HCT116 (cell line): ENCODE results near the gene AMACR. TPM values are rescaled to one million over a fixed set of nuclear protein-coding genes. Genes with fewer than 3 reads are reported as not detected.

Source experiments
- ATAC-seq: fragments of 200-7000 bp; cut with Tn5 transposase; 2 replicates; pipeline ENCODE4 v1.9.1; 2020; ENCODE audit warnings: mild to moderate bottlenecking, moderate library complexity
- BruUV-seq: library from RNA; stranded (reverse); fragments of 400-500 nt; replicated peaks from 2 replicates; lab custom pipeline; 2021; lab: Mats Ljungman, UMichigan
- CTCF ChIA-PET: fragments of 300-600 bp; sonication (Branson Sonifier 250); formaldehyde crosslinking; loops from one replicate; lab custom pipeline; 2021; ENCODE audit warnings: antibody characterized with exemption; lab: Charles Lee
- POLR2A ChIA-PET: fragments of 300-600, 350-600 bp; sonication (Branson Sonifier 250); formaldehyde crosslinking; loops from one replicate; lab custom pipeline; 2021; ENCODE audit warnings: antibody characterized with exemption; lab: Charles Lee
- RAD21 ChIA-PET, 2 experiments: fragments of 300-600 bp; sonication (Branson Sonifier 250); formaldehyde crosslinking; loops; one replicate each; lab custom pipeline; 2023; ENCODE audit warnings: low total read pairs in 2 of 2; ENCODE audit not compliant: uncharacterized antibody in 2 of 2, unreplicated experiment in 2 of 2, low non-redundant PET in 1 of 2; lab: Charles Lee
- DNase-seq: peaks from one replicate; pipeline ENCODE4 v3.0.0-alpha.2; 2010; ENCODE audit warnings: low read depth, low spot score
- H2AFZ ChIP-seq: fragments of 200-600 bp; shearing (Covaris generic), sonication (generic); 2 replicates; pipeline ENCODE4 v1.6.1; 2017; ENCODE audit warnings: low read depth, mixed run types, mixed read lengths, antibody characterized with exemption, low read length; ENCODE audit not compliant: poor library complexity, severe bottlenecking
- H3K27ac ChIP-seq: 2 replicates; pipeline ENCODE4 v1.5.1; 2012; ENCODE audit warnings: low read depth, low read length
- H3K27me3 ChIP-seq: fragments of 200-600 bp; sonication (generic); 2 replicates; pipeline ENCODE4 v1.6.1; 2016; ENCODE audit warnings: mixed run types, low read length, mixed read lengths; ENCODE audit not compliant: insufficient read depth
- H3K36me3 ChIP-seq, 2 experiments: fragments of 200-500 bp in 1 of 2; fragments of 200-600 bp in 1 of 2; sonication (Bioruptor generic) in 1 of 2; sonication (generic) in 1 of 2; 2 replicates each; pipeline versions ENCODE4 v1.5.1 to v1.6.1; 2014 to 2016; ENCODE audit warnings: low read length in 2 of 2, inconsistent platforms in 1 of 2, mixed read lengths in 1 of 2, mixed run types in 1 of 2; ENCODE audit not compliant: insufficient read depth in 2 of 2, control insufficient read depth in 1 of 2
- H3K4me1 ChIP-seq, 2 experiments: fragments of 200-600 bp in 1 of 2; sonication (generic) in 1 of 2; 2 replicates each; pipeline versions ENCODE4 v1.5.1 to v1.6.1; 2012 to 2017; ENCODE audit warnings: low read length in 2 of 2, inconsistent platforms in 1 of 2, mild to moderate bottlenecking in 1 of 2, mixed read lengths in 1 of 2, mixed run types in 1 of 2, moderate library complexity in 1 of 2; ENCODE audit not compliant: insufficient read depth in 2 of 2, control insufficient read depth in 1 of 2
- H3K4me2 ChIP-seq: fragments of 200-600 bp; sonication (generic); 2 replicates; pipeline ENCODE4 v1.6.1; 2017; ENCODE audit warnings: mixed run types, low read length, mixed read lengths
- H3K4me3 ChIP-seq, 2 experiments: fragments of 200-600 bp in 1 of 2; sonication (generic) in 1 of 2; replicated peaks in 1 of 2; 2 replicates each; pipeline ENCODE4 v1.5.1; 2011 to 2016; ENCODE audit warnings: low read length in 2 of 2, control low read depth in 1 of 2, low read depth in 1 of 2, mild to moderate bottlenecking in 1 of 2, mixed read lengths in 1 of 2, mixed run types in 1 of 2
- H3K79me2 ChIP-seq: fragments of 200-600 bp; sonication (generic); 2 replicates; pipeline ENCODE4 v1.6.1; 2017; ENCODE audit warnings: mild to moderate bottlenecking, mixed run types, low read length, moderate library complexity, mixed read lengths; ENCODE audit not compliant: insufficient read depth
- H3K9ac ChIP-seq: fragments of 200-600 bp; sonication (generic); 2 replicates; pipeline ENCODE4 v1.6.1; 2016; ENCODE audit warnings: low read length, mixed read lengths
- H3K9me2 ChIP-seq: fragments of 200-600 bp; sonication (generic), shearing (Covaris generic); 2 replicates; pipeline ENCODE4 v1.6.1; 2017; ENCODE audit warnings: mixed run types, mild to moderate bottlenecking, moderate library complexity; ENCODE audit not compliant: insufficient read depth
- H3K9me3 ChIP-seq, 2 experiments: fragments of 200-500 bp in 1 of 2; fragments of 200-600 bp in 1 of 2; sonication (Bioruptor generic) in 1 of 2; sonication (generic) in 1 of 2; 2 replicates each; pipeline ENCODE4 v1.6.1; 2014 to 2017; ENCODE audit warnings: low read length in 2 of 2, mixed read lengths in 2 of 2, inconsistent platforms in 1 of 2, low read depth in 1 of 2, mild to moderate bottlenecking in 1 of 2, mixed run types in 1 of 2, moderate library complexity in 1 of 2; ENCODE audit not compliant: control insufficient read depth in 1 of 2, insufficient read depth in 1 of 2
- H4K20me1 ChIP-seq: fragments of 200-600 bp; sonication (generic), shearing (Covaris generic); 2 replicates; pipeline ENCODE4 v1.6.1; 2017; ENCODE audit warnings: mixed run types, mild to moderate bottlenecking, moderate library complexity; ENCODE audit not compliant: insufficient read depth
- ATF3 ChIP-seq: IDR thresholded peaks from 2 replicates; pipeline ENCODE4 v1.6.1; 2012
- CBX3 ChIP-seq: IDR thresholded peaks from 2 replicates; pipeline ENCODE4 v1.6.1; 2012; ENCODE audit warnings: low read depth
- EGR1 ChIP-seq: IDR thresholded peaks from 2 replicates; pipeline ENCODE4 v1.6.1; 2012; ENCODE audit warnings: low read depth
- EZH2 ChIP-seq: fragments of 200-600 bp; sonication (generic); IDR thresholded peaks from 2 replicates; pipeline ENCODE4 v1.6.1; 2017; ENCODE audit warnings: antibody characterized with exemption, mixed run types
- FOSL1 ChIP-seq: IDR thresholded peaks from 2 replicates; pipeline ENCODE4 v1.6.1; 2012; ENCODE audit warnings: low read depth
- MAX ChIP-seq: IDR thresholded peaks from 2 replicates; pipeline ENCODE4 v1.6.1; 2012
- POLR2A ChIP-seq: IDR thresholded peaks from 2 replicates; pipeline ENCODE4 v1.7.0; 2011; ENCODE audit warnings: borderline replicate concordance; ENCODE audit not compliant: insufficient read depth, insufficient read length; ENCODE audit errors: extremely low read depth
- RAD21 ChIP-seq: IDR thresholded peaks from 2 replicates; pipeline ENCODE4 v1.6.1; 2012; ENCODE audit warnings: low read depth, mild to moderate bottlenecking
- SIN3A ChIP-seq: IDR thresholded peaks from 2 replicates; pipeline ENCODE4 v1.6.1; 2012; ENCODE audit warnings: low read depth
- SP1 ChIP-seq: IDR thresholded peaks from 2 replicates; pipeline ENCODE4 v1.6.1; 2012; ENCODE audit warnings: low read depth
- TCF7L2 ChIP-seq: IDR thresholded peaks from 2 replicates; pipeline ENCODE4 v1.7.0; 2011; ENCODE audit warnings: borderline replicate concordance, inconsistent platforms; ENCODE audit not compliant: insufficient read depth, insufficient read length; ENCODE audit errors: extremely low read depth
- YY1 ChIP-seq: IDR thresholded peaks from 2 replicates; pipeline ENCODE4 v1.6.1; 2011; ENCODE audit warnings: low read length, low read depth, moderate library complexity, mild to moderate bottlenecking; ENCODE audit not compliant: insufficient replicate concordance; ENCODE audit errors: extremely low read depth
- ZFX ChIP-seq: fragments of 450-650 bp; IDR thresholded peaks from 2 replicates; pipeline ENCODE4 v1.6.1; 2017
- ZNF274 ChIP-seq: fragments of 200-500 bp; sonication (Bioruptor generic); IDR thresholded peaks from 2 replicates; pipeline ENCODE4 v1.6.1; 2014; ENCODE audit warnings: mild to moderate bottlenecking, low read depth, low read length, inconsistent platforms
- intact Hi-C: fragments of 100-400 bp; cut with micrococcal nuclease; formaldehyde crosslinking; loops from 2 replicates; pipeline ENCODE4 v1.10.0; 2022
- total RNA-seq: library from RNA; stranded (reverse); gene quantifications from one replicate; pipeline ENCODE4 v1.2.1, GENCODE V29; 2021; ENCODE audit not compliant: unreplicated experiment

AMACR gene
- total RNA-seq, 1 experiment from 2014 or later, result 4.3 TPM

GRCh38 chr5:34042321-34042720 is 34.5 kb upstream of the AMACR start:
- BruUV-seq, result no TSS peak
- Histone ChIP-seq H3K79me2 (no peaks in the 10 kb centered on the region), H3K36me3 (no peaks in the 10 kb centered on the region), H3K9ac (no peak overlapping the region), H3K27me3 (no peaks in the 10 kb centered on the region), H3K27ac (no peak overlapping the region), H3K4me3 (no peak overlapping the region), H3K4me1 (no peaks in the 10 kb centered on the region), H3K4me2 (no peak overlapping the region), H3K9me2 (no peaks in the 10 kb centered on the region), H2AFZ (no peak overlapping the region), H3K9me3 (no peaks in the 10 kb centered on the region), H4K20me1 (no peaks in the 10 kb centered on the region; the same call in 1 of the 2 replicates)
- ATAC-seq (no peak), DNase-seq (no peak)
- intact Hi-C loops, result no loop called here
- no peak for TF ChIP-seq SP1
- no peak for TF ChIP-seq ZFX
- TF ChIP-seq RAD21, result no peak
- TF ChIP-seq MAX, result no peak
- TF ChIP-seq ZNF274, result no peak
- no peak for TF ChIP-seq CBX3
- TF ChIP-seq EZH2, result no peak
- no peak for TF ChIP-seq TCF7L2
- TF ChIP-seq ATF3, result no peak
- TF ChIP-seq FOSL1, result no peak
- TF ChIP-seq YY1, result no peak
- no peak for TF ChIP-seq SIN3A
- no peak for TF ChIP-seq POLR2A
- TF ChIP-seq EGR1, result no peak
- CTCF ChIA-PET, result no interaction called here
- POLR2A ChIA-PET, result no interaction called here
- RAD21 ChIA-PET, result no interaction called here
